GM21529 (cell line): ENCODE data around the gene ZFR2.
"Not testable (repeated sequence)": the region's sequence is repeated elsewhere in the genome, so short reads cannot be mapped to it uniquely, and the experiment has no call there.

ENCODE experiments used
- ATAC-seq: cut with Tn5 transposase; IDR thresholded peaks from one replicate; pipeline ENCODE4 v1.9.1; 2021; ENCODE audit not compliant: unreplicated experiment

ZFR2 gene

GRCh38 chr19:3758297-3758696, 110.5 kb downstream of the ZFR2 start:
- not testable (repeated sequence) for ATAC-seq

- not testable (repeated sequence) for ATAC-seq
Measured at GRCh38 chr19:3757705-3758104, 111.1 kb downstream of the ZFR2 start.
